ENCODE data around the gene DOHH. TPM values are rescaled to one million over a fixed set of nuclear protein-coding genes. Genes with fewer than 3 reads are reported as not detected.
"Not testable (repeated sequence)": the region's sequence is repeated elsewhere in the genome, so short reads cannot be mapped to it uniquely, and the experiment has no call there.

DOHH gene
- total RNA-seq, 1 experiment from 2014 or later = 51.4 TPM

DNA sequence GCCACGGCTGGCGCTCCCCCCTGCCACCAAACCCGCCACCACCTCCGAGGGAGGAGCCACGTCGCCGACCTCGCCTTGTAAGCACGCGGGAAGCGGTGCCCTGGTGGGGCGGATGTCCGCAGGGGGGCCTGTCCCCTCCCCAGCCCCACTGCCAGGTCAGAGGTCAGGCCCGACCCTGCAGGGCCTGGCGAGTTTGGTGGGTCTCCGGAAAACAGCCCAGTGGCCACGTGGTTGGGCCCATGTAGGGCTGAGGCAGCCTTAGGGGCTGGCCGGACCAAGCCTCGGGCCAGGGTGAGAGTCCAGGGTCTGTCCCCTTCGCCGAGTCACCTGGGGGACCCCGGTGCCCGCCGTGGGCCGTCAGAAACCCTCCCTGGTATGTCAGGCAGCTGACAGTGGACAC is 46.6 kb downstream of the DOHH start:
- no peak overlapping the region for H3K27ac ChIP-seq (ENCODE audit: low read length)
- H3K79me2 ChIP-seq (ENCODE audit: low read length) = no peaks in the 10 kb centered on the region
- peaks cover 9% of the 10 kb centered on the region for H3K4me1 ChIP-seq (ENCODE audit: insufficient read depth, low read length)
- H3K4me2 ChIP-seq (ENCODE audit: low read length) = no peak overlapping the region
- intact Hi-C loops (cut with micrococcal nuclease) = no loop called here
- no peak overlapping the region for H2AFZ ChIP-seq (ENCODE audit: low read length)
- no peaks in the 10 kb centered on the region for H3K9me3 ChIP-seq (ENCODE audit: low read length)
- no peak for DNase-seq
- TF ChIP-seq EZH2phosphoT487 (IDR thresholded peaks at IDR 0.05; ENCODE audit: borderline replicate concordance, low read length) = no peak
- TF ChIP-seq, protein P1, sequence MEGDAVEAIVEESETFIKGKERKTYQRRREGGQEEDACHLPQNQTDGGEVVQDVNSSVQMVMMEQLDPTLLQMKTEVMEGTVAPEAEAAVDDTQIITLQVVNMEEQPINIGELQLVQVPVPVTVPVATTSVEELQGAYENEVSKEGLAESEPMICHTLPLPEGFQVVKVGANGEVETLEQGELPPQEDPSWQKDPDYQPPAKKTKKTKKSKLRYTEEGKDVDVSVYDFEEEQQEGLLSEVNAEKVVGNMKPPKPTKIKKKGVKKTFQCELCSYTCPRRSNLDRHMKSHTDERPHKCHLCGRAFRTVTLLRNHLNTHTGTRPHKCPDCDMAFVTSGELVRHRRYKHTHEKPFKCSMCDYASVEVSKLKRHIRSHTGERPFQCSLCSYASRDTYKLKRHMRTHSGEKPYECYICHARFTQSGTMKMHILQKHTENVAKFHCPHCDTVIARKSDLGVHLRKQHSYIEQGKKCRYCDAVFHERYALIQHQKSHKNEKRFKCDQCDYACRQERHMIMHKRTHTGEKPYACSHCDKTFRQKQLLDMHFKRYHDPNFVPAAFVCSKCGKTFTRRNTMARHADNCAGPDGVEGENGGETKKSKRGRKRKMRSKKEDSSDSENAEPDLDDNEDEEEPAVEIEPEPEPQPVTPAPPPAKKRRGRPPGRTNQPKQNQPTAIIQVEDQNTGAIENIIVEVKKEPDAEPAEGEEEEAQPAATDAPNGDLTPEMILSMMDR (conservative IDR thresholded peaks at IDR 0.05; ENCODE audit: low read depth, low read length) = no peak
- TF ChIP-seq EZH2 (IDR thresholded peaks at IDR 0.05; ENCODE audit: low read length, unreplicated experiment) = no peak
- ChIA-PET POLR2A (ENCODE audit: unreplicated experiment) (no interaction called here), CTCF (no interaction called here)
- ATAC-seq = no peak
- no peaks in the 10 kb centered on the region for H3K9me2 ChIP-seq (replicated peaks; ENCODE audit: low read length)
- BruUV-seq (replicated peaks) = no TSS peak
- no peak overlapping the region for H3K9ac ChIP-seq (ENCODE audit: low read length)
- no peak overlapping the region for H3K4me3 ChIP-seq (ENCODE audit: low read length)
- H4K20me1 ChIP-seq (ENCODE audit: low read length) = no peaks in the 10 kb centered on the region
- peaks cover 5% of the 10 kb centered on the region; the same call in 1 of the 2 replicates for H3K36me3 ChIP-seq (ENCODE audit: low read depth, low read length)
- no peaks in the 10 kb centered on the region for H3F3A ChIP-seq (ENCODE audit: low read length, unreplicated experiment)
- no peaks in the 10 kb centered on the region for H3K27me3 ChIP-seq (ENCODE audit: low read length)

DNA sequence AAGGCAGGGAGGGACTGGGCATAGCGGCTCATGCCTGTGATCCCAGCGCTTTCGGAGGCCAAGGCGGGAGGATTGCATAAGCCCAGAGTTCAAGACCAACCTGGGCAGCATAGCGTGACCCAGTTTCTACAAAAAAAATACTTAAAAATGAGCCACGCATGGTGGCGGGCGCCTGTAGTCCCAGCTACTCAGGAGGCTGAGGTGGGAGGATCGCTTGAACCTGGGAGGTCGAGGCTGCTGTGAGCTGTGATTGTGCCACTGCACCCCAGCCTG is 47.6 kb downstream of the DOHH start:
- H3K27me3 ChIP-seq (ENCODE audit: low read length); CTCF ChIA-PET; H3K27ac ChIP-seq (ENCODE audit: low read length); BruUV-seq (replicated peaks); H3K79me2 ChIP-seq (ENCODE audit: low read length); H3K36me3 ChIP-seq (ENCODE audit: low read depth, low read length); H3K4me1 ChIP-seq (ENCODE audit: insufficient read depth, low read length); H3K4me3 ChIP-seq (ENCODE audit: low read length); H4K20me1 ChIP-seq (ENCODE audit: low read length); intact Hi-C loops (cut with micrococcal nuclease); H2AFZ ChIP-seq (ENCODE audit: low read length); ATAC-seq; H3K9ac ChIP-seq (ENCODE audit: low read length); H3K4me2 ChIP-seq (ENCODE audit: low read length); POLR2A ChIA-PET (ENCODE audit: unreplicated experiment); H3K9me2 ChIP-seq (replicated peaks; ENCODE audit: low read length); DNase-seq; H3F3A ChIP-seq (ENCODE audit: low read length, unreplicated experiment); H3K9me3 ChIP-seq (ENCODE audit: low read length): not testable (repeated sequence)

DNA sequence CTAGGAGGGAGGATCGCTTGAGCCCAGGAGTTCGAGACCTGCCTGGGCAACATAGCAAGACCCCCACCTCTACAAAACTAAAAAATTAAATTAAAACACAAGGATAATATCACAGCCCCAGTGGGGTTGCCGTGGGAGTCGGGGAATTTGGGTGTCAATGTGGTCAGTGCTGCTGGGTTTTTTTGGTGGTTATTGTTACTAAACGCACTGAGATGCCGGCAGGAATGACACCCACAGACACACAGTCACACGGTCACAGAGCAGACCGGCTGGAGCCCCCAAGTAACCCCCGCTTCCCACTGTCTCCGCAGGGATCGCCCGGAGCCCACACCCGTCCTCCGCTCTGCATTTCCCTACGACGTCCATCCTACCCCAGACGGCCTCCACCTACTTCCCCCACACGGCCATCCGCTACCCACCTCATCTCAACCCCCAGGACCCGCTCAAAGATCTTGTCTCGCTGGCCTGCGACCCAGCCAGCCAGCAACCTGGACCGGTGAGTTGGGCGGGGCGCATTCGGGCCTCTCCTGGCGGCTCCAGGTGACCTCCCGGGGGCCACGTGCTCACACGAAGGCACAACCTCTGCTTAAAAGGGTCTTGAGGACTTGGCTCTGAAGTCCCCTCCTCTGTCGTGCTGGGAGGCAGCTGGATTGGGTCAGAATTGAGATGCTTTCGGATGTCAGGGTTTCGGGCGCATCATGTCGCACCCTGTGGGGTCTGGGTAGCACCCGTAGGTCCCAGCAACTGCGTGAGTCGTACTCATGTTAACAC is 48.1 kb downstream of the DOHH start:
- H4K20me1 ChIP-seq (ENCODE audit: low read length) = no peaks in the 10 kb centered on the region
- no peaks in the 10 kb centered on the region for H3K9me3 ChIP-seq (ENCODE audit: low read length)
- H3K4me1 ChIP-seq (ENCODE audit: insufficient read depth, low read length) = peaks cover 9% of the 10 kb centered on the region
- BruUV-seq (replicated peaks) = no TSS peak
- no peaks in the 10 kb centered on the region for H3K79me2 ChIP-seq (ENCODE audit: low read length)
- H3K9ac ChIP-seq (ENCODE audit: low read length) = no peak overlapping the region
- TF ChIP-seq EZH2 (IDR thresholded peaks at IDR 0.05; ENCODE audit: low read length, unreplicated experiment) = no peak
- no peak for TF ChIP-seq EZH2phosphoT487 (IDR thresholded peaks at IDR 0.05; ENCODE audit: borderline replicate concordance, low read length)
- TF ChIP-seq, protein P1 (conservative IDR thresholded peaks at IDR 0.05; ENCODE audit: low read depth, low read length) = no peak
- H3K36me3 ChIP-seq (ENCODE audit: low read depth, low read length) = peaks cover 5% of the 10 kb centered on the region; the same call in 1 of the 2 replicates
- CTCF ChIA-PET = no interaction called here
- no peak overlapping the region for H2AFZ ChIP-seq (ENCODE audit: low read length)
- H3F3A ChIP-seq (ENCODE audit: low read length, unreplicated experiment) = no peaks in the 10 kb centered on the region
- H3K4me2 ChIP-seq (ENCODE audit: low read length) = no peak overlapping the region
- no peaks in the 10 kb centered on the region for H3K9me2 ChIP-seq (replicated peaks; ENCODE audit: low read length)
- H3K27ac ChIP-seq (ENCODE audit: low read length) = peak overlapping the region; percentile 89; the same call in 1 of the 2 replicates
- no peak overlapping the region for H3K4me3 ChIP-seq (ENCODE audit: low read length)
- H3K27me3 ChIP-seq (ENCODE audit: low read length) = no peaks in the 10 kb centered on the region
- intact Hi-C loops (cut with micrococcal nuclease) = no loop called here
- POLR2A ChIA-PET (ENCODE audit: unreplicated experiment) = no interaction called here
- ATAC-seq (no peak), DNase-seq (no peak)

Measured in PC-3 (cell line).